ENCODE data around the gene ATF7. TPM values are rescaled to one million over a fixed set of nuclear protein-coding genes. Genes with fewer than 3 reads are reported as not detected.

ATF7 gene
- total and polyA plus RNA-seq, 2 donors (not counting 3 experiments of a cell fraction or from before 2014, with no cell fraction given): 36.0 to 68.5 TPM

DNA sequence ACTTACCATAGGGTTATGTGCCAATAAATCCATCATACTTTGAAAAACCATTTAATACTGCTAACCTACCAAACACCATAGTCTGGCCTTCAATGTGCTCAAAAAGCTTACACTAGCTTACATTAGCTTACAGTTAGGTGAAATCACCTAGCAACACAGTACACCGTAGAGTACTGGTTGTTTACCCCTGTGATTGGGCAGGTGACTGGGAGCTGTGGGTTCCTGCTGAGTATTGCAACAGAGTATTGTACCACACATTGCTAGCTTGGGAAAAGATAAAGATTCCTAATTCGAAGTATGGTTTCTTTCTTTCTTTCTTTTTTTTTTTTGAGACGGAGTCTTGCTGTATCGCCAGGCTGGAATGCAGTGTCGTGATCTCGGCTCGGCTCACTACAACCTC, 44.1 kb upstream of the ATF7 start:
- Histone ChIP-seq H3K27ac (ENCODE audit: insufficient read depth, low read depth, low read length) (no peak overlapping the region), H3K9me3 (replicated peaks; ENCODE audit: control insufficient read depth, insufficient read depth, low read length) (no peaks in the 10 kb centered on the region), H4K20me1 (replicated peaks; ENCODE audit: control insufficient read depth, extremely low read depth, insufficient read depth, low read length) (no peaks in the 10 kb centered on the region), H2AFZ (ENCODE audit: low read depth, low read length) (no peak overlapping the region), H3K27me3 (ENCODE audit: control insufficient read depth in 2 of 2, insufficient read depth in 2 of 2, low read length in 2 of 2) (no peaks in the 10 kb centered on the region), H3K36me3 (ENCODE audit: control insufficient read depth in 2 of 2, extremely low read depth in 1 of 2, insufficient read depth in 2 of 2, low read length in 2 of 2) (peaks cover 11 to 36% of the 10 kb centered on the region in 2 experiments), H3K4me3 (replicated peaks in 1 of 3; ENCODE audit: insufficient read depth in 1 of 3, low read depth in 1 of 3, low read length in 3 of 3) (no peak overlapping the region), H3K4me2 (ENCODE audit: insufficient read depth, low read length) (no peak overlapping the region), H3K79me2 (ENCODE audit: control insufficient read depth, insufficient read depth, low read length) (peaks cover 38% of the 10 kb centered on the region), H3K9me1 (replicated peaks; ENCODE audit: control insufficient read depth, extremely low read depth, insufficient read depth, low read length) (no peaks in the 10 kb centered on the region), H3K4me1 (ENCODE audit: control insufficient read depth, extremely low read depth, insufficient read depth, low read length) (peaks cover 14% of the 10 kb centered on the region), H3K9ac (replicated peaks; ENCODE audit: extremely low read depth, insufficient read depth, low read length) (no peak overlapping the region)
- intact Hi-C loops (cut with micrococcal nuclease) (no loop called here), dilution Hi-C loops (cut with MboI; ENCODE audit: extremely low pct_ligation_motif_present, low sequenced_read_pairs) (no loop called here)
- no peak for DNase-seq (ENCODE audit: low read depth, low spot score)
- FAIRE-seq: no peak
- CTCF ChIA-PET: interaction anchor here (1.9 kb wide), 1 partner anchor 127 kb away, joined by 8 read pairs; no protein-coding TSS in a partner anchor
- BruUV-seq (replicated peaks): no TSS peak
- POLR2A ChIA-PET: interaction anchor here (1.1 kb wide), 1 partner anchor 47 kb away, joined by 3 read pairs; no protein-coding TSS in a partner anchor
- TF ChIP-seq POLR2AphosphoS5 (IDR thresholded peaks at IDR 0.05; ENCODE audit: insufficient read depth, low read depth, low read length): no peak
- TF ChIP-seq MYC (IDR thresholded peaks at IDR 0.05; ENCODE audit: low read depth, low read length): no peak
- TF ChIP-seq, protein P1, sequence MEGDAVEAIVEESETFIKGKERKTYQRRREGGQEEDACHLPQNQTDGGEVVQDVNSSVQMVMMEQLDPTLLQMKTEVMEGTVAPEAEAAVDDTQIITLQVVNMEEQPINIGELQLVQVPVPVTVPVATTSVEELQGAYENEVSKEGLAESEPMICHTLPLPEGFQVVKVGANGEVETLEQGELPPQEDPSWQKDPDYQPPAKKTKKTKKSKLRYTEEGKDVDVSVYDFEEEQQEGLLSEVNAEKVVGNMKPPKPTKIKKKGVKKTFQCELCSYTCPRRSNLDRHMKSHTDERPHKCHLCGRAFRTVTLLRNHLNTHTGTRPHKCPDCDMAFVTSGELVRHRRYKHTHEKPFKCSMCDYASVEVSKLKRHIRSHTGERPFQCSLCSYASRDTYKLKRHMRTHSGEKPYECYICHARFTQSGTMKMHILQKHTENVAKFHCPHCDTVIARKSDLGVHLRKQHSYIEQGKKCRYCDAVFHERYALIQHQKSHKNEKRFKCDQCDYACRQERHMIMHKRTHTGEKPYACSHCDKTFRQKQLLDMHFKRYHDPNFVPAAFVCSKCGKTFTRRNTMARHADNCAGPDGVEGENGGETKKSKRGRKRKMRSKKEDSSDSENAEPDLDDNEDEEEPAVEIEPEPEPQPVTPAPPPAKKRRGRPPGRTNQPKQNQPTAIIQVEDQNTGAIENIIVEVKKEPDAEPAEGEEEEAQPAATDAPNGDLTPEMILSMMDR (IDR thresholded peaks at IDR 0.05; ENCODE audit: extremely low read depth in 1 of 2, insufficient read depth in 1 of 2, low read depth in 1 of 2, low read length in 2 of 2): no peak
- TF ChIP-seq EZH2 (IDR thresholded peaks at IDR 0.05; ENCODE audit: borderline replicate concordance, low read depth, low read length, severe bottlenecking): no peak
- TF ChIP-seq, protein P2, sequence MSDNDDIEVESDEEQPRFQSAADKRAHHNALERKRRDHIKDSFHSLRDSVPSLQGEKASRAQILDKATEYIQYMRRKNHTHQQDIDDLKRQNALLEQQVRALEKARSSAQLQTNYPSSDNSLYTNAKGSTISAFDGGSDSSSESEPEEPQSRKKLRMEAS (IDR thresholded peaks at IDR 0.05; ENCODE audit: insufficient read depth, insufficient read length): no peak
